ENCODE measurements around the gene P2RX1.

Gene P2RX1

DNA sequence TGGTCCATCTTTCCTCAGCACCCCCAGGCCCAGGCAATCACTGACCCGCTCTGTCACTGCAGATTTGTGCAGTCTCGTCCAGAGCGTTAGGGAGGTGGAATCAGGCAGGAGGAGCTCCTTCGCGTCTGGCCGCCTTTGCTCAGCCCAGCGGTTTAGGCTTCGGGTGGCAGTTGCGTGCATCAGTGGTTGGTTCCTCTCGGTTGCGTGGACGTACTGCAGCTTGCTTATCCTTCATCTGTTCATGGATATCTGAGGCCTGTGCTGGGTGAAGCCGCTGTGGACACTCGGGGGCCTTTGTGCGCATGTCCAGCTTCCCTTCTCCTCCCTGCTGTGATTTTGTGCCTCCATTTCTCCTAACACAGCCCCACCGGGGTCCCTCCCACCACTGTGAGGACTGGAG lies 4.7 kb upstream of the P2RX1 start:
- no peak for TF ChIP-seq CTCF (IDR thresholded peaks at IDR 0.05; ENCODE audit: low read depth, low read length)
- H3K4me3 ChIP-seq (ENCODE audit: low read depth, low read length) = no peak overlapping the region
- no peak for DNase-seq (ENCODE audit: low read depth, low spot score)
- in situ Hi-C loops (cut with HindIII; ENCODE audit: low sequenced_read_pairs) = no loop called here

DNA sequence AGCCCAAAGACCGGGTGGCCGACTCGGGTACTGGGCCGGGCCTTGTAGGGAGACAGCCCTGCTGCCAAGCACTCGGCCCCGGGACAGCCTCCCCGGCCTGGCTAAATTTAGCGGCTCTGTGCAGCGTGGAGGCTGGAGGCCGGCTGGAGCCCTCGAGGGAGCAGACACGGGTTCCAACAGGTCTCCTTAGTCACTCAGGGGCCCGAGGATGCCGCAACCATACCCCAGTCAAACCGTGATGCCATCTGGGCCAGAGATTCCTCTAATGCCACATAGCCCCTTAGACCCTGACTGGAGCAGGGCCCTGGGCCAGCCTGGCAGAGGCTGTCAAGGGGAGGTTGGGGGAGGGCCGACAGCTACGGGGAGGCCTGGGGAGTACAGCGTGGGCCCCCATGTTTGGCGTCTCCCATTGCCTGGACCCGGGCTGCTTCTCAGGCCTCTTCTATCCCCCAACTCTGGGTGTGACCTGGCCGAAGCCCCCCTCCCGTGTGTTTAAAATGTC lies 2.9 kb upstream of the P2RX1 start:
- no peak for TF ChIP-seq CTCF (IDR thresholded peaks at IDR 0.05; ENCODE audit: low read depth, low read length)
- H3K4me3 ChIP-seq (ENCODE audit: low read depth, low read length) = no peak overlapping the region
- in situ Hi-C loops (cut with HindIII; ENCODE audit: low sequenced_read_pairs) = no loop called here
- no peak for DNase-seq (ENCODE audit: low read depth, low spot score)

DNA sequence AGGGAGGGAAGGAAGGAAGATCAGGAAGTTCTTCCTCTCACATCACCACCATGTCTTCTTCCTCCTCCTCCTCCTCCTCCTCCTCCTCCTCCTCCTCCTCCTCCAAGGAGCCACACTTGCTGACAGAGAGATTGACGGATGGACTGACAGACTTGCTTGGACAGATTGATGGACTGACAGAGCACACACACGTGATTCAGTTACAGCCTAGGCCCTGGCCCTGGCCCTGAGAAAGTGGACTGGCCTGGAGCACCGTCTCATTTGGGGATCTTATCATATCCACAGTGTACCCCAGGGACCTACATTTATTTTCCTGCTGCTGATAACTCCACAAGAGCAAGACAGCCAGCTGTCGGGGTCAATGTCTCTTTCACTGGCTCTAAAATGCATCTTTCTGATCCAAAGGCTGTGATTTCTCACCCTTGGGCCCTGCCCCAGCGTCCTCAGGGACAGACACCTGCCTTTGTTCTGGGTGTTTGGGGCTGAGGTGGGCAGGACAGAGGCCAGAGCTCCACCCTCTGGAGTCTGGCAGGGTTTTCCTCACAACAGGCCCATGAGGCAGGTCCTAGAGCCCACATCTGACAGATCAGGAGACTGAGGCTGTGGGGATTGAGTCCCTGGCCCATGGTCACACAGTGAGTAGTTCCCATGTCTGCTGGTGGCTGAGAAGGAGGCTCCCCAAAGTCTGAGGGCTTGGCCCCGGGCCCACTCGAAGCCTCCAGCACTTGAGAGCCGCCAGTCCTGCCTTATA lies 2.3 kb upstream of the P2RX1 start:
- in situ Hi-C loops (cut with HindIII; ENCODE audit: low sequenced_read_pairs) = no loop called here
- no peak for DNase-seq (ENCODE audit: low read depth, low spot score)
- TF ChIP-seq CTCF (IDR thresholded peaks at IDR 0.05; ENCODE audit: low read depth, low read length) = no peak
- H3K4me3 ChIP-seq (ENCODE audit: low read depth, low read length) = no peak overlapping the region

DNA sequence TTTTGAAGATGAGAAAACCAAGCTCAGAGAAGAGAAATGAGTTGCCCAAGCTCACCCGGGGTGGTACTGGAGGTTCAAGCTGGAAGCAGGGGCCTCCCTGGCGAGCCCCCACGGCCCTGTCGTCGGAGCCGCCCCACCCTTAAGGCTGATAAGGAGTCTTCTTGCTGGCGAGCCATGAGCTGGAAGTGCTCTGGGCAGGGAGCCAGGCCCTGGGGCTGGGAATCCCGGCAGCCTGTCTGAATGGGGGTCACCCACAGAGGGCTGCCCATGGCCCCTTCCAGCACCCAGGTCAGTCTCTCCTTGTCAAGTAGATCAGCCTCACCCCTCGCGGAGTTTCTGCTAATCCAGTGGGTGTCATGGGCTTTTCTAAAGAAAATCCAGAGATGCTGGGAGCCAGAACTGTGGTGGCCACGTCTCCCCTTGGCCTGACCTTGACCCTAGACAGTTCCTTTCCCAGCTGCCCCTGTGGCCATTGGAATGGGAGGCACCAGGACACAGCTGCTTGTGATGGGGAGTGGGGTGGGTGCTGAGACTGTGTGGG lies 1.2 kb upstream of the P2RX1 start:
- in situ Hi-C loops (cut with HindIII; ENCODE audit: low sequenced_read_pairs) = no loop called here
- DNase-seq (ENCODE audit: low read depth, low spot score) = no peak
- no peak for TF ChIP-seq CTCF (IDR thresholded peaks at IDR 0.05; ENCODE audit: low read depth, low read length)
- H3K4me3 ChIP-seq (ENCODE audit: low read depth, low read length) = no peak overlapping the region

DNA sequence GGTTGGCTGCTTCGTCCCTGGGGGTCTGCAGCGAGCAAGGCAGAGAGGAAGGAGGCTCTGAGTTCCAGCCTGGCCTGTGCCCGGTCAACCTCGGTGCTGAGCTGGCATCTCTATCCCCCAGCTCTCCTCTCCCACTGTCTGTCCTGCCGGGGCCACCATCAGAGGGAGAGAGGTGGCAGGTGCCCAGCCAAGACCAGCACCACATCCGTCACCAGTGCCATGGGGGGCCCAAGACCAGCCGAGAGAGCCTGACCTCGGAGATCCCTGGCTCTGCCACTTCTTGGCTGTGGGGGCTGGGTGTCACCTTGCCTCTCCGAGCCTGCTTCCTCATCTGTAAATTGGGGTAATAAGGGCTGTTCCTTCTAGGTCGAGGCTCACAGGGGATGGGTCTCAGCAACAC lies 560 bp upstream of the P2RX1 start:
- in situ Hi-C loops (cut with HindIII; ENCODE audit: low sequenced_read_pairs) = no loop called here
- no peak for TF ChIP-seq CTCF (IDR thresholded peaks at IDR 0.05; ENCODE audit: low read depth, low read length)
- no peak for DNase-seq (ENCODE audit: low read depth, low spot score)
- no peak overlapping the region for H3K4me3 ChIP-seq (ENCODE audit: low read depth, low read length)

DNA sequence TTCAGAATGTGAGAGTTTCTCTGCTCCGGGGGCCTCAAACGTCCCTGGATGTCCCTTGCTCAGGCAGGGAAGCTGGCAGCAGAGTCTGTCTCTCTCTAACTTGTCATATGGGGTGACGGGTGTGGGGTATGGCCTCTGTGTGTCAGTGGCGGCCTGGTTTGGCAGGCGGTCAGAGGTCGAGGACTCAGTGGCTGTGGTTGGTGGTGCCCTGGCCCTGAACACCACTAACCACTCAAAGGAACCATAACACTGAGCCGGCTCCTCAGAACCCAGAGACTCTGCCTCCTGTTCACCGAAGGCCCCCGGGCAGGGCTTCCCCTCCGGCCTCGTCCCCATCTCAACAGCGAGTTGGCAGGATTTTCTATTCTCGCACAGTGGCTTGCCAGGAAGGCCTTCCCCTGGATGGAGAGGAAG lies 677 bp downstream of the P2RX1 start:
- no peak for DNase-seq (ENCODE audit: low read depth, low spot score)
- in situ Hi-C loops (cut with HindIII; ENCODE audit: low sequenced_read_pairs) = no loop called here
- TF ChIP-seq CTCF (IDR thresholded peaks at IDR 0.05; ENCODE audit: low read depth, low read length) = no peak
- H3K4me3 ChIP-seq (ENCODE audit: low read depth, low read length) = no peak overlapping the region

All from astrocyte of the spinal cord (primary cell).